MM.1S (cell line): ENCODE results near the gene KLK14.

Experiments used
- DNase-seq: peaks from one replicate; pipeline ENCODE4 v3.0.0-alpha.2; 2015
- H2AFZ ChIP-seq: fragments of 300-600 bp; sonication (generic); 2 replicates; pipeline ENCODE4 v1.6.0; 2016; ENCODE audit warnings: antibody characterized with exemption, low read length
- H3F3A ChIP-seq: fragments of 300-600 bp; sonication (generic); 2 replicates; pipeline ENCODE4 v1.6.1; 2016; ENCODE audit warnings: mild to moderate bottlenecking, antibody characterized with exemption, low read length, moderate library complexity, mixed read lengths; ENCODE audit not compliant: insufficient read depth
- H3K27ac ChIP-seq: fragments of 300-600 bp; sonication (generic); 2 replicates; pipeline ENCODE4 v1.5.1; 2016; ENCODE audit warnings: mild to moderate bottlenecking, low read length
- H3K27me3 ChIP-seq: fragments of 300-600 bp; sonication (generic); replicated peaks from 2 replicates; pipeline ENCODE4 v1.6.0; 2016; ENCODE audit warnings: low read length; ENCODE audit not compliant: insufficient read depth
- H3K36me3 ChIP-seq: fragments of 300-600 bp; sonication (generic); replicated peaks from 2 replicates; pipeline ENCODE4 v1.6.1; 2016; ENCODE audit warnings: mild to moderate bottlenecking, low read length, mixed read lengths; ENCODE audit not compliant: insufficient read depth
- H3K4me1 ChIP-seq: fragments of 300-600 bp; sonication (generic); 2 replicates; pipeline ENCODE4 v1.6.1; 2016; ENCODE audit warnings: low read length, mixed read lengths
- H3K4me2 ChIP-seq: fragments of 300-600 bp; sonication (generic); 2 replicates; pipeline ENCODE4 v1.6.0; 2016; ENCODE audit warnings: low read depth, low read length
- H3K4me3 ChIP-seq: fragments of 300-600 bp; sonication (generic); 2 replicates; pipeline ENCODE4 v1.5.1; 2016; ENCODE audit warnings: low read length, mixed read lengths
- H3K79me2 ChIP-seq: fragments of 300-600 bp; sonication (generic); 2 replicates; pipeline ENCODE4 v1.6.1; 2016; ENCODE audit warnings: mixed run types, low read length, mixed read lengths
- H3K9ac ChIP-seq: fragments of 300-600 bp; sonication (generic); 2 replicates; pipeline ENCODE4 v1.6.1; 2016; ENCODE audit warnings: low read length, mixed read lengths
- H3K9me2 ChIP-seq: fragments of 300-600 bp; sonication (generic); replicated peaks from 2 replicates; pipeline ENCODE4 v1.6.1; 2016; ENCODE audit warnings: mild to moderate bottlenecking, low read length, mixed read lengths; ENCODE audit not compliant: insufficient read depth
- H3K9me3 ChIP-seq: fragments of 300-600 bp; sonication (generic); replicated peaks from 2 replicates; pipeline ENCODE4 v1.6.1; 2016; ENCODE audit warnings: mild to moderate bottlenecking, low read length, mixed read lengths; ENCODE audit not compliant: insufficient read depth
- H4K20me1 ChIP-seq: fragments of 300-600 bp; sonication (generic); 2 replicates; pipeline ENCODE4 v1.6.1; 2016; ENCODE audit warnings: mild to moderate bottlenecking, low read length, moderate library complexity, mixed read lengths; ENCODE audit not compliant: insufficient read depth
- EZH2 ChIP-seq: fragments of 300-600 bp; sonication (generic); optimal IDR thresholded peaks from 2 replicates; pipeline ENCODE3; 2017; ENCODE audit warnings: low read depth, mild to moderate bottlenecking, antibody characterized with exemption, low read length, mixed read lengths
- EZH2phosphoT487 ChIP-seq: fragments of 300-600 bp; sonication (generic); IDR thresholded peaks from 2 replicates; pipeline ENCODE4 v1.6.1; 2018; ENCODE audit warnings: antibody characterized with exemption, low read length
- TF ChIP-seq, protein P1 (sequence below): fragments of 300-600 bp; sonication (generic); IDR thresholded peaks from 2 replicates; pipeline ENCODE4 v1.5.1; 2016; ENCODE audit warnings: antibody characterized with exemption, low read length, mixed read lengths

The KLK14 gene

DNA sequence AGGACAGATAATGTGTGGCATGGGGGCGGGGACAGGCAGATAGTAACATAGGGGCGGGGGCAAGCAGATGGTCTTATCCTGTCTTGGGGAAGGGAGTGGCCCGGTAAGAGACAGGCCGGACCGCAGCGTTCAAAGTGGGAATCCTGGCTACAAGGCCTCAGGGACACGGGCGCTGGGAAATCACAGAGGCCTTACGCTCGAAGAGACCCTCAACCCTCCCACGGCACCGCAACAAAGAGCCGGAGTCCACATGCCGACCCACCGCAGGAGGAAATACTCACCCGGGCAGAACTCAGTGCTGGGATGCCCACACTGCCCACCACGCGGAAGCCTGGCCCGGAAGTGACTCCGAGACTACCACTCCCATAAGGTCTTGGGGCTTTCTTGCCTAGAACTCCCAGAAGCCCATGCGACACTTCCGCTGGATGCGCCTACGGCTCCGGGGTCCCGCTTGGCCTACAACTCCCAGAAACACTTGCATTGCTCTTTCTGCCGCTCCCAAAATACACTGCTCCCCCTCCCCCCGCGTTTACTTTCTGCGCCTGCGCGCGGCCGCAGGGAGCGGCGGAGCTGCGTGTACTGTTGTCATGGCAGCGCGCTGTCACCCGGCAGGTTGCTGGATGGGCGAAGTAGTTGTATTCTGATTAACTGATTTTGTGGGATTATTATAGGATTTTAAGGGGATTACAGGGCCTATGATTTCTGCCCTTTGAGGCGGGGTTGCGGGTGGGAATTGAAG lies 25.5 kb upstream of the KLK14 start, which contains the start of gene CTU1:
CTU1 (minus strand) TSS at position 344 of the 739 bp plus-strand sequence. CDS start 3,840 bp downstream, outside the sequence.
- no peaks in the 10 kb centered on the region for H3F3A ChIP-seq
- H3K36me3 ChIP-seq, result no peaks in the 10 kb centered on the region
- H3K4me2 ChIP-seq, result peak within 1 kb of the TSS; percentile 79
- DNase-seq, result peak; percentile 99
- H3K4me1 ChIP-seq, result peaks cover 3% of the 10 kb centered on the region; the same call in 1 of the 2 replicates
- TF ChIP-seq, protein P1, sequence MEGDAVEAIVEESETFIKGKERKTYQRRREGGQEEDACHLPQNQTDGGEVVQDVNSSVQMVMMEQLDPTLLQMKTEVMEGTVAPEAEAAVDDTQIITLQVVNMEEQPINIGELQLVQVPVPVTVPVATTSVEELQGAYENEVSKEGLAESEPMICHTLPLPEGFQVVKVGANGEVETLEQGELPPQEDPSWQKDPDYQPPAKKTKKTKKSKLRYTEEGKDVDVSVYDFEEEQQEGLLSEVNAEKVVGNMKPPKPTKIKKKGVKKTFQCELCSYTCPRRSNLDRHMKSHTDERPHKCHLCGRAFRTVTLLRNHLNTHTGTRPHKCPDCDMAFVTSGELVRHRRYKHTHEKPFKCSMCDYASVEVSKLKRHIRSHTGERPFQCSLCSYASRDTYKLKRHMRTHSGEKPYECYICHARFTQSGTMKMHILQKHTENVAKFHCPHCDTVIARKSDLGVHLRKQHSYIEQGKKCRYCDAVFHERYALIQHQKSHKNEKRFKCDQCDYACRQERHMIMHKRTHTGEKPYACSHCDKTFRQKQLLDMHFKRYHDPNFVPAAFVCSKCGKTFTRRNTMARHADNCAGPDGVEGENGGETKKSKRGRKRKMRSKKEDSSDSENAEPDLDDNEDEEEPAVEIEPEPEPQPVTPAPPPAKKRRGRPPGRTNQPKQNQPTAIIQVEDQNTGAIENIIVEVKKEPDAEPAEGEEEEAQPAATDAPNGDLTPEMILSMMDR, result no peak
- no peak for TF ChIP-seq EZH2phosphoT487
- no peak for TF ChIP-seq EZH2
- H3K9me3 ChIP-seq, result no peaks in the 10 kb centered on the region
- H3K27me3 ChIP-seq, result peaks cover 16% of the 10 kb centered on the region; the same call in 1 of the 2 replicates
- H3K79me2 ChIP-seq, result peaks cover 34% of the 10 kb centered on the region
- H3K4me3 ChIP-seq, result peak within 1 kb of the TSS; percentile 78
- peak within 1 kb of the TSS; percentile 79 for H3K9ac ChIP-seq
- peak within 1 kb of the TSS; percentile 3; the same call in 1 of the 2 replicates for H3K27ac ChIP-seq
- H4K20me1 ChIP-seq, result no peaks in the 10 kb centered on the region
- no peaks in the 10 kb centered on the region for H3K9me2 ChIP-seq
- H2AFZ ChIP-seq, result peak within 1 kb of the TSS; percentile 95

DNA sequence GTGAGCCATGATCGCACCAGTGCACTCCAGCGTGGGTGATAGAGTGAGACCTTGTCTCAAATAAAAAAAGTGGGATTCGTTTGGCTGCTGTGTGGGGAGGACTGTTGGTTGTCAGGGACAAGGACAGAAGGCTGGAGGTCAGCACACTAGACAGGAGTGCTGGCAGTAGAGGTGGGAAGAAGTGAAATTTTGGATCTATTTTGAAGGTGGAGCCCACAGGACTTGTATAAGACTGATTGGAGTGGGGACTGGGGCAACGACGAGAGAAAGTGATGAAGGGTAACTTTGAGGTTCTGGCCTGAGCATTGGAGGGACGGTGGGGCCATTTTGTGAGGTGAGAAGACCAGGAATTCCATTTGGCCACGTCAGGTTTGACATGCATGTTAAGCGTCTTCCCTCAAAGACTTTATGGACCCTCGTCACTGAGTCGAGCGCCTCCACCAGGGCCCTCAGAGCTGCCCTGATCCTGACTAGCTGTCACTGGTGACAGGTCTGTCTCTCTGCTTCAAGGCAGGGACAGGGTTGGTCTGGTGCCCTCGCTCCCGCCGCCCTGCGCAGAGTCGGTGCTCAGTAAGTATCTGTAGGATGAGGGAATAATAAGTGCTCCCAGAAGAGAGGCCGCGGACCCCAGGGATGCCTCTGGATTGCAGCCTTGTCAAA lies 24.8 kb upstream of the KLK14 start:
- Histone ChIP-seq H3K9me3 (no peaks in the 10 kb centered on the region), H3K4me1 (peaks cover 3% of the 10 kb centered on the region; the same call in 1 of the 2 replicates), H2AFZ (peak overlapping the region; percentile 59), H3K27me3 (peaks cover 15% of the 10 kb centered on the region; the same call in 1 of the 2 replicates), H3K27ac (peak overlapping the region; percentile 3; the same call in 1 of the 2 replicates), H3K79me2 (peaks cover 34% of the 10 kb centered on the region), H3F3A (no peaks in the 10 kb centered on the region), H3K9me2 (no peaks in the 10 kb centered on the region), H4K20me1 (no peaks in the 10 kb centered on the region), H3K36me3 (0 out of 2 replicates have a peak, but pooled peaks cover 6% of the 10 kb centered on the region), H3K4me2 (peak overlapping the region; percentile 79), H3K4me3 (peak overlapping the region; percentile 78), H3K9ac (peak overlapping the region; percentile 79)
- no peak for DNase-seq
- TF ChIP-seq, protein P1, result no peak
- TF ChIP-seq EZH2phosphoT487, result no peak
- no peak for TF ChIP-seq EZH2

DNA sequence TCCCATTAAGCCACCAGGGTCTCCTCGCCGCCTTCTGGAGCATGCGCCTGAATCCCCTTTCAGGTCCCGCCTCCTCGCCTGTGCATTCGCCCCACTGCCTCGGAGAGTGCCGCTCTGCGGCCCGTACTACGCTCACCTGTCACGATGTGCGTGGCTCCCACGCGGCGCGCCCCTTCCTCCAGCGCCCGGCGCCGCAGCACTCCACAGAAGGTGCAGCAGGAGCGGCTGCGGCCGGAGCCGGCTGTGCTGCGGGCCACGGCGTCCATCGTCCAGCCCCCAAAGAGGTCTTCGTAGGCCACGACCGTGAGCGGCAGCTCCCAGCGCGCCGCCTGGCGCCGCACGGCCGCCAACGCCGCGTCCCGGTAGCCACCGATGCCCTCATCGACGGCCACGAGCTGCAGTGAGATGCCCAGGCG lies 21.2 kb upstream of the KLK14 start:
- H3K9me2 ChIP-seq, result no peaks in the 10 kb centered on the region
- H3K4me2 ChIP-seq, result no peak overlapping the region
- H3K4me1 ChIP-seq, result peaks cover 3% of the 10 kb centered on the region; the same call in 1 of the 2 replicates
- no peaks in the 10 kb centered on the region for H4K20me1 ChIP-seq
- H3K36me3 ChIP-seq, result 0 out of 2 replicates have a peak, but pooled peaks cover 9% of the 10 kb centered on the region
- H3F3A ChIP-seq, result no peaks in the 10 kb centered on the region
- DNase-seq, result no peak
- no peak overlapping the region for H3K27ac ChIP-seq
- no peak for TF ChIP-seq EZH2phosphoT487
- H3K4me3 ChIP-seq, result no peak overlapping the region
- no peak overlapping the region for H2AFZ ChIP-seq
- peaks cover 36% of the 10 kb centered on the region for H3K79me2 ChIP-seq
- no peaks in the 10 kb centered on the region for H3K9me3 ChIP-seq
- H3K9ac ChIP-seq, result no peak overlapping the region
- H3K27me3 ChIP-seq, result no peaks in the 10 kb centered on the region
